GM23338 (cell line): ENCODE data around the gene SACS. TPM values are rescaled to one million over a fixed set of nuclear protein-coding genes. Genes with fewer than 3 reads are reported as not detected.

Experiments
- ATAC-seq: fragments of 200-7000 bp; cut with Tn5 transposase; 3 replicates; pipeline ENCODE4 v1.9.1; 2020
- DNase-seq: peaks from one replicate; pipeline ENCODE4 v3.0.0-alpha.2; 2015; ENCODE audit warnings: low spot score
- H2AFZ ChIP-seq: fragments of 200-600 bp; sonication (generic); 2 replicates; pipeline ENCODE4 v1.8.0; 2016; ENCODE audit warnings: antibody characterized with exemption, mild to moderate bottlenecking, moderate library complexity
- H3F3A ChIP-seq: fragments of 200-600 bp; sonication (generic); replicated peaks from 2 replicates; pipeline ENCODE4 v1.8.0; 2017; ENCODE audit warnings: antibody characterized with exemption, mixed run types, low read depth
- H3K27ac ChIP-seq: fragments of 200-600 bp; sonication (generic); 2 replicates; pipeline ENCODE4 v1.6.1; 2016; ENCODE audit warnings: low read depth
- H3K27me3 ChIP-seq: fragments of 200-600 bp; sonication (generic); 2 replicates; pipeline ENCODE4 v1.8.0; 2016; ENCODE audit warnings: mild to moderate bottlenecking, mixed run types, moderate library complexity; ENCODE audit not compliant: insufficient read depth
- H3K36me3 ChIP-seq: fragments of 200-600 bp; sonication (generic); 2 replicates; pipeline ENCODE4 v1.8.0; 2016; ENCODE audit warnings: mild to moderate bottlenecking; ENCODE audit not compliant: insufficient read depth
- H3K4me1 ChIP-seq: fragments of 200-600 bp; sonication (generic); 2 replicates; pipeline ENCODE4 v1.8.0; 2016; ENCODE audit warnings: mild to moderate bottlenecking, moderate library complexity; ENCODE audit not compliant: insufficient read depth
- H3K4me2 ChIP-seq: fragments of 200-600 bp; sonication (generic); 2 replicates; pipeline ENCODE4 v1.7.1; 2017; ENCODE audit warnings: mixed run types
- H3K4me3 ChIP-seq: fragments of 200-600 bp; sonication (generic); 2 replicates; pipeline ENCODE4 v1.6.1; 2016; ENCODE audit warnings: mixed run types
- H3K79me2 ChIP-seq: fragments of 200-600 bp; sonication (generic); replicated peaks from 2 replicates; pipeline ENCODE4 v1.8.0; 2017; ENCODE audit warnings: mild to moderate bottlenecking; ENCODE audit not compliant: insufficient read depth
- H3K9me2 ChIP-seq: fragments of 200-600 bp; sonication (generic); 2 replicates; pipeline ENCODE4 v1.8.0; 2017; ENCODE audit not compliant: insufficient read depth
- H4K20me1 ChIP-seq: fragments of 200-600 bp; sonication (generic); replicated peaks from 2 replicates; pipeline ENCODE4 v1.8.0; 2017; ENCODE audit warnings: mild to moderate bottlenecking; ENCODE audit not compliant: insufficient read depth
- H3K27ac Mint-ChIP-seq: 2 replicates; pipeline ENCODE4 v1.8.0; 2020; ENCODE audit warnings: inconsistent platforms, mild to moderate bottlenecking, moderate library complexity, mixed read lengths
- H3K27me3 Mint-ChIP-seq: 3 replicates; pipeline ENCODE4 v1.8.0; 2022; ENCODE audit warnings: low read depth, mild to moderate bottlenecking, moderate library complexity, mixed read lengths, inconsistent platforms; ENCODE audit not compliant: insufficient read depth, poor library complexity
- H3K36me3 Mint-ChIP-seq: 3 replicates; pipeline ENCODE4 v1.8.0; 2021; ENCODE audit warnings: low read depth, mild to moderate bottlenecking, inconsistent platforms, moderate library complexity, mixed read lengths
- H3K4me1 Mint-ChIP-seq: 3 replicates; pipeline ENCODE4 v1.8.0; 2020; ENCODE audit warnings: mild to moderate bottlenecking, inconsistent platforms, mixed read lengths
- H3K4me3 Mint-ChIP-seq: 3 replicates; pipeline ENCODE4 v1.8.0; 2021; ENCODE audit warnings: moderate library complexity, mild to moderate bottlenecking, inconsistent platforms, mixed read lengths
- H3K9me3 Mint-ChIP-seq: 3 replicates; pipeline ENCODE4 v1.8.0; 2020; ENCODE audit warnings: moderate library complexity, mild to moderate bottlenecking, inconsistent platforms, mixed read lengths
- CREB1 ChIP-seq: fragments of 250-450 bp; sonication (Bioruptor Pico); IDR thresholded peaks from 2 replicates; pipeline ENCODE4 v1.5.0; 2020; ENCODE audit warnings: low read depth, mild to moderate bottlenecking, moderate library complexity
- CTCF ChIP-seq, 2 experiments: fragments of 200-600 bp in 1 of 2; sonication (generic) in 1 of 2; conservative IDR thresholded peaks; 2 replicates each; pipeline versions ENCODE4 v1.5.1 to v1.6.1; 2016 to 2017; ENCODE audit warnings: antibody characterized with exemption in 2 of 2, low read depth in 2 of 2, mild to moderate bottlenecking in 2 of 2, moderate library complexity in 1 of 2
- ETS1 ChIP-seq: IDR thresholded peaks from 2 replicates; pipeline ENCODE4 v1.6.1; 2016; ENCODE audit warnings: antibody characterized with exemption
- EZH2 ChIP-seq: fragments of 200-600 bp; sonication (generic); IDR thresholded peaks from one replicate; pipeline ENCODE4 v1.8.0; 2017; ENCODE audit warnings: antibody characterized with exemption, mild to moderate bottlenecking, low read depth; ENCODE audit not compliant: unreplicated experiment
- EZH2phosphoT487 ChIP-seq: fragments of 200-600 bp; sonication (generic); IDR thresholded peaks from one replicate; pipeline ENCODE4 v1.8.1; 2018; ENCODE audit warnings: antibody characterized with exemption; ENCODE audit not compliant: unreplicated experiment
- JUNB ChIP-seq: IDR thresholded peaks from one replicate; pipeline ENCODE4 v1.6.1; 2016; ENCODE audit warnings: antibody characterized with exemption; ENCODE audit not compliant: unreplicated experiment
- NANOG ChIP-seq: IDR thresholded peaks from 2 replicates; pipeline ENCODE4 v1.6.1; 2016; ENCODE audit warnings: antibody characterized with exemption, borderline replicate concordance
- POLR2AphosphoS5 ChIP-seq: IDR thresholded peaks from 2 replicates; pipeline ENCODE4 v1.6.1; 2016; ENCODE audit warnings: antibody characterized with exemption, low read depth
- REST ChIP-seq: IDR thresholded peaks from one replicate; pipeline ENCODE4 v1.6.1; 2018; ENCODE audit warnings: antibody characterized with exemption; ENCODE audit not compliant: unreplicated experiment
- STAT1 ChIP-seq: IDR thresholded peaks from one replicate; pipeline ENCODE4 v1.6.1; 2016; ENCODE audit warnings: antibody characterized with exemption; ENCODE audit not compliant: unreplicated experiment
- ZNF114 ChIP-seq: fragments of 250-450 bp; sonication (Bioruptor Pico); IDR thresholded peaks from 2 replicates; pipeline ENCODE4 v1.5.0; 2020; ENCODE audit warnings: mild to moderate bottlenecking, moderate library complexity
- ZNF331 ChIP-seq: fragments of 250-450 bp; sonication (Bioruptor Pico); IDR thresholded peaks from 2 replicates; pipeline ENCODE4 v1.5.0; 2020; ENCODE audit warnings: low read depth, mild to moderate bottlenecking, moderate library complexity
- ZNF462 ChIP-seq: fragments of 250-450 bp; sonication (Bioruptor Pico); IDR thresholded peaks from 2 replicates; pipeline ENCODE4 v1.5.0; 2020; ENCODE audit warnings: mild to moderate bottlenecking, moderate library complexity
- polyA plus RNA-seq: library from polyadenylated mRNA; unstranded; fragments of >200 nt; fragmentation: Nextera tagmentation; extraction: Ambion mirVana; gene quantifications from 2 replicates; pipeline ENCODE4 v1.2.1, GENCODE V29; 2016
- total RNA-seq: library from RNA; depleted of rRNA; stranded (reverse); fragments of >200 nt; shearing (Covaris generic); gene quantifications from 2 replicates; pipeline ENCODE4 v1.2.3, GENCODE V29; 2014

SACS gene
- total and polyA plus RNA-seq, 2 experiments from 2014 or later: 13.8 to 58.7 TPM

GRCh38 chr13:23458989-23459388 lies 25.5 kb upstream of the SACS start:
- Histone ChIP-seq H3K4me2 (no peak overlapping the region), H3K27ac (no peak overlapping the region), H2AFZ (no peak overlapping the region), H3K4me3 (no peak overlapping the region), H4K20me1 (no peaks in the 10 kb centered on the region), H3F3A (no peaks in the 10 kb centered on the region), H3K9me2 (peaks cover 13% of the 10 kb centered on the region; the same call in 1 of the 2 replicates), H3K4me1 (0 out of 2 replicates have a peak, but pooled peaks cover 4% of the 10 kb centered on the region), H3K27me3 (no peaks in the 10 kb centered on the region), H3K36me3 (no peaks in the 10 kb centered on the region), H3K79me2 (no peaks in the 10 kb centered on the region)
- no peak for DNase-seq
- ATAC-seq: no peak
- TF ChIP-seq REST (no peak), NANOG (no peak), JUNB (no peak), STAT1 (no peak), CREB1 (CRISPR knock-in tag) (no peak), ZNF462 (no peak), ZNF331 (CRISPR knock-in tag) (no peak), ETS1 (no peak), EZH2phosphoT487 (no peak), EZH2 (no peak), CTCF (conservative IDR thresholded peaks at IDR 0.05; ENCODE audit: low read depth in 2 of 2) (no peak), POLR2AphosphoS5 (no peak), ZNF114 (CRISPR knock-in tag) (no peak)
- Mint-ChIP-seq H3K27ac (no peak overlapping the region), H3K36me3 (no peaks in the 10 kb centered on the region), H3K9me3 (no peaks in the 10 kb centered on the region), H3K4me3 (no peak overlapping the region), H3K27me3 (no peaks in the 10 kb centered on the region), H3K4me1 (peaks cover 12% of the 10 kb centered on the region; the same call in 2 of the 3 replicates)
